ENCODE measurements around the gene CNTNAP2.
"Not testable (repeated sequence)": the region's sequence is repeated elsewhere in the genome, so short reads cannot be mapped to it uniquely, and the experiment has no call there.

Gene CNTNAP2

DNA sequence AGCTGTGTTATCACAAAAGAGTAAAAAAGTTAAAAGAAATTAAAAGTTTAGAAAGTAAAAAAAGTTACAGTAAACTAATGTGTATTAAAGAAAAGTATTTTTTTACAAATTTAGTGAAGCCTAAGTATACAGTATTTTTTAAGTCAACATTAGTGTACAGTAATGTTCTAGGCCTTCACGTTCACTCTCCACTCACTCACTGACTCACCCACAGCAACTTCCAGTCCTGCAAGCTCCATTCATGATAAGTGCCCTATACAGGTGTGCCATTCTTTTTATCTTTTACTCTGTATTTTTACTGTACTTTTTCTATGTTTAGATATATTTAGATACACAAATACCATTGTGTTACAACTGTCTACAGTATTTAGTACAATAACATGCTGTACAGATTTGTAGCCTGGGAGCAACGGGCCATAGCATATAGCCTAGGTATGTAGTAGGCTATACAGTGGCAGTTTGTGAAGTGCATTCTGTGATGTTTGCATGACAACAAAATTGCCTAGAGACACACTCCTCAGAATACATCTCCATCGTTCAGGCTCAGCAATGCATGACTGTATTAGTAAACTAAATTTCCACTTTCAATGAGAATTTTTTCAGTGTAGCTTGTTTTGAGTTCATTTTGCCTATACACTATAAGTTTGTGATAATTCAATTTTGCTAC lies 1934.0 kb downstream of the CNTNAP2 start:
- Histone ChIP-seq H2BK5ac (ENCODE audit: low read length) (no peak overlapping the region), H3K4me1 (ENCODE audit: control insufficient read depth, low read depth, low read length) (no peaks in the 10 kb centered on the region), H2BK120ac (ENCODE audit: low read depth, low read length) (no peak overlapping the region), H3K4ac (ENCODE audit: low read depth, low read length) (no peak overlapping the region), H4K8ac (ENCODE audit: low read depth, low read length) (no peak overlapping the region), H3K23ac (ENCODE audit: low read length) (no peak overlapping the region), H3K9ac (ENCODE audit: low read length) (no peak overlapping the region), H3K79me1 (ENCODE audit: low read length) (no peaks in the 10 kb centered on the region), H3K18ac (ENCODE audit: low read length) (no peak overlapping the region), H3K27me3 (ENCODE audit: insufficient read depth, low read length, poor library complexity) (no peaks in the 10 kb centered on the region), H3K36me3 (ENCODE audit: control insufficient read depth, insufficient read depth, low read length) (no peaks in the 10 kb centered on the region), H3K4me3 (ENCODE audit: low read length) (no peak overlapping the region), H2BK15ac (replicated peaks; ENCODE audit: low read depth) (no peak overlapping the region), H3K79me2 (ENCODE audit: control insufficient read depth, insufficient read depth, low read length) (no peaks in the 10 kb centered on the region), H3K56ac (ENCODE audit: low read length) (no peak overlapping the region), H3K27ac (ENCODE audit: low read depth, low read length) (no peak overlapping the region), H4K5ac (ENCODE audit: low read length) (no peak overlapping the region), H3K4me2 (ENCODE audit: low read length) (no peak overlapping the region), H2AK5ac (ENCODE audit: low read length) (no peak overlapping the region)
- DNase-seq = no peak
- no CpG with 5 or more reads among the region's 3 CpGs for WGBS (ENCODE audit: extremely low coverage, insufficient coverage, low lambda C conversion rate)

DNA sequence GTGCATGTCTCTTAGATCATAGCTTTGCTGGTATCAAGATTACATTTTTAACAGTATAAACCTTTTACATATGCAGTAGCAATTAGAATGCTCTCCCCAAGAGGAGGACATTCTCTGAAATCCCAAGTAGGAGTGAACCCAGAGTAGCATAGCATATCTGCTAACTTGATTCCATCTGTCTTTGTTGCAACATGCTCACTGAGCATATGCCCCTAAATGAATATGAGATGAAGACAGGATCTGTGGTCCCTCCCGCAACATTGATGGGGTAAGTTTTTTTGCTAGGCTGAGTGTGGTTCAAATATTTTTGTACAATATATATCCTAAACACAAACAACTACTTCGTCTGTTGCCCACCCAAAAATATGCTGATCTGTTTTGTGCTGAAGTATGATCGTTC lies 1939.8 kb downstream of the CNTNAP2 start:
- no peak overlapping the region for H3K56ac ChIP-seq (ENCODE audit: low read length)
- no peak overlapping the region for H2BK15ac ChIP-seq (replicated peaks; ENCODE audit: low read depth)
- no peak overlapping the region for H3K4me3 ChIP-seq (ENCODE audit: low read length)
- H2BK120ac ChIP-seq (ENCODE audit: low read depth, low read length) = no peak overlapping the region
- no peak overlapping the region for H3K4me2 ChIP-seq (ENCODE audit: low read length)
- H4K8ac ChIP-seq (ENCODE audit: low read depth, low read length) = no peak overlapping the region
- no peak overlapping the region for H3K27ac ChIP-seq (ENCODE audit: low read depth, low read length)
- no peak for DNase-seq
- H4K5ac ChIP-seq (ENCODE audit: low read length) = no peak overlapping the region
- no CpG with 5 or more reads among the region's 3 CpGs for WGBS (ENCODE audit: extremely low coverage, insufficient coverage, low lambda C conversion rate)
- H3K4me1 ChIP-seq (ENCODE audit: control insufficient read depth, low read depth, low read length) = no peaks in the 10 kb centered on the region
- no peak overlapping the region for H3K23ac ChIP-seq (ENCODE audit: low read length)
- H2AK5ac ChIP-seq (ENCODE audit: low read length) = no peak overlapping the region
- no peak overlapping the region for H3K9ac ChIP-seq (ENCODE audit: low read length)
- H3K79me2 ChIP-seq (ENCODE audit: control insufficient read depth, insufficient read depth, low read length) = no peaks in the 10 kb centered on the region
- H3K36me3 ChIP-seq (ENCODE audit: control insufficient read depth, insufficient read depth, low read length) = no peaks in the 10 kb centered on the region
- H3K79me1 ChIP-seq (ENCODE audit: low read length) = no peaks in the 10 kb centered on the region
- H3K18ac ChIP-seq (ENCODE audit: low read length) = no peak overlapping the region
- no peak overlapping the region for H3K4ac ChIP-seq (ENCODE audit: low read depth, low read length)
- no peak overlapping the region for H2BK5ac ChIP-seq (ENCODE audit: low read length)
- no peaks in the 10 kb centered on the region for H3K27me3 ChIP-seq (ENCODE audit: insufficient read depth, low read length, poor library complexity)

DNA sequence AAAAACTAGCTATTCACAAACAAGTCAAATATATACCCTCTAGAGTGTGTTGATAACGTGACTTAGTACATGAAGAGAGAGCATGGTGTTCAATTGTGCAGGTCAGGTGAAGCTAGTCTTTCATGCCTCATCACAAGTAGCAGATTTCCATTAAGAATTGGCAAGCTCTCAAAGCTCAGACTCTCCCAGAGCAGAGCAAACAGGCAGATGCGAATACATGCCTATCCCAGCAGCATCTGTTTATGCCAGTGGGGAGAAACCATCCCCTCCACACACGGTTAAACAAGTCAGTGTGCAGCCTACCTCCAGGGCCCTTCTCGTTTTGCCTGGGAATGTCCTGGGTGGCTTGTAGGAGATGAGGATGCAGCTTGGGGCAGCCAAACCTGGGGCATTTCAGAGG lies 1941.5 kb downstream of the CNTNAP2 start:
- Histone ChIP-seq H3K9ac (ENCODE audit: low read length) (no peak overlapping the region), H3K79me1 (ENCODE audit: low read length) (no peaks in the 10 kb centered on the region), H3K56ac (ENCODE audit: low read length) (no peak overlapping the region), H2BK5ac (ENCODE audit: low read length) (no peak overlapping the region), H3K27ac (ENCODE audit: low read depth, low read length) (no peak overlapping the region), H3K27me3 (ENCODE audit: insufficient read depth, low read length, poor library complexity) (no peaks in the 10 kb centered on the region), H2BK15ac (replicated peaks; ENCODE audit: low read depth) (no peak overlapping the region), H3K4ac (ENCODE audit: low read depth, low read length) (no peak overlapping the region), H3K4me3 (ENCODE audit: low read length) (no peak overlapping the region), H3K18ac (ENCODE audit: low read length) (no peak overlapping the region), H2BK120ac (ENCODE audit: low read depth, low read length) (no peak overlapping the region), H3K36me3 (ENCODE audit: control insufficient read depth, insufficient read depth, low read length) (no peaks in the 10 kb centered on the region), H4K8ac (ENCODE audit: low read depth, low read length) (no peak overlapping the region), H2AK5ac (ENCODE audit: low read length) (no peak overlapping the region), H3K23ac (ENCODE audit: low read length) (no peak overlapping the region), H3K4me1 (ENCODE audit: control insufficient read depth, low read depth, low read length) (no peaks in the 10 kb centered on the region), H3K4me2 (ENCODE audit: low read length) (no peak overlapping the region), H4K5ac (ENCODE audit: low read length) (no peak overlapping the region), H3K79me2 (ENCODE audit: control insufficient read depth, insufficient read depth, low read length) (no peaks in the 10 kb centered on the region)
- no peak for DNase-seq
- WGBS (ENCODE audit: extremely low coverage, insufficient coverage, low lambda C conversion rate) = no CpG with 5 or more reads among the region's 4 CpGs

DNA sequence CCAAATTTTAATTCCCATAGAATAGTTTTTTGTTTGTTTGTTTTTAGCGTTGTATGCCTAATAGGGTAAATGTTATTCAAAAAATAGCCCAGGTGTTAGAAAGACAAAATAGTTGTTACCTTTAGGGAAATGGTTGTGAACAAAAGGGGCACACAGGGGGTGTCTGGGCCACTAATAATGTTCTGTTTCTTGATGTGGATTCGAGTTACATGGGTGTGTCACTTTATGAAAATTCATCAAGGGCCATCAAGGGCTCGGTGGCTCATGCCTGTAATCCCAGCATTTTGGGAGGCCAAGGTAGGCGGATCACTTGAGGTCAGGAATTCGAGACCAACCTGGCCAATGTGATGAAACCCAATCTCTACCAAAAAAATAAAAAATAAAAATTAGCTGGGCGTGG lies 1942.2 kb downstream of the CNTNAP2 start:
- DNase-seq = no peak
- WGBS (ENCODE audit: extremely low coverage, insufficient coverage, low lambda C conversion rate) = no CpG with 5 or more reads among the region's 6 CpGs
- H3K56ac ChIP-seq (ENCODE audit: low read length) = no peak overlapping the region

DNA sequence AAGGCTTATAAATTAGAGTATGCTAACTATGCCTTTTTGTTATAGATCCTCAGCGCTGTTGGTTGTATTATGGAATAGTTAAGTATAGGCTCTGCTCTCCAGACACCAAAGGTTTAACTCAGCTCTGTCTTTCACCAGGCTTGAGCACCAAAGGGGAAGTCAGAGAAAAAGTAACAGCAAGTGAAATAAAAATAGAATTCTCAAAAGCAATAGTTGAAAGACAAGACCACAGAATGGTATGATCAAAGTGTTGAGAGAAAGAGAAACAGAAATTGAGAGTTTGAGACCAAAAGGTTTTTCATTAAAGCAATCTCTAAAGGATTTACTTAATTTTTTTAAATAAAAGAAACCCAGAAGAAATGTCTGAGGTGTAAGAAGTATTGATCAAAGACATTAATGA lies 1944.1 kb downstream of the CNTNAP2 start:
- no peaks in the 10 kb centered on the region for H3K36me3 ChIP-seq (ENCODE audit: control insufficient read depth, insufficient read depth, low read length)
- no peaks in the 10 kb centered on the region for H3K4me1 ChIP-seq (ENCODE audit: control insufficient read depth, low read depth, low read length)
- no CpG with 5 or more reads among the region's 1 CpG for WGBS (ENCODE audit: extremely low coverage, insufficient coverage, low lambda C conversion rate)
- no peak overlapping the region for H3K23ac ChIP-seq (ENCODE audit: low read length)
- no peak overlapping the region for H3K4me2 ChIP-seq (ENCODE audit: low read length)
- H3K4me3 ChIP-seq (ENCODE audit: low read length) = no peak overlapping the region
- no peak overlapping the region for H4K5ac ChIP-seq (ENCODE audit: low read length)
- no peak overlapping the region for H3K18ac ChIP-seq (ENCODE audit: low read length)
- no peak overlapping the region for H2BK120ac ChIP-seq (ENCODE audit: low read depth, low read length)
- no peak overlapping the region for H4K8ac ChIP-seq (ENCODE audit: low read depth, low read length)
- no peak overlapping the region for H3K56ac ChIP-seq (ENCODE audit: low read length)
- H3K27me3 ChIP-seq (ENCODE audit: insufficient read depth, low read length, poor library complexity) = no peaks in the 10 kb centered on the region
- H3K79me2 ChIP-seq (ENCODE audit: control insufficient read depth, insufficient read depth, low read length) = no peaks in the 10 kb centered on the region
- H3K4ac ChIP-seq (ENCODE audit: low read depth, low read length) = no peak overlapping the region
- H3K27ac ChIP-seq (ENCODE audit: low read depth, low read length) = no peak overlapping the region
- H2AK5ac ChIP-seq (ENCODE audit: low read length) = no peak overlapping the region
- H3K9ac ChIP-seq (ENCODE audit: low read length) = no peak overlapping the region
- H2BK5ac ChIP-seq (ENCODE audit: low read length) = no peak overlapping the region
- no peak overlapping the region for H2BK15ac ChIP-seq (replicated peaks; ENCODE audit: low read depth)
- no peaks in the 10 kb centered on the region for H3K79me1 ChIP-seq (ENCODE audit: low read length)
- no peak for DNase-seq

More for the DNA sequence above, 1942.2 kb downstream of the CNTNAP2 start:
- H3K27ac ChIP-seq (ENCODE audit: low read depth, low read length) = no peak overlapping the region
- no peak overlapping the region for H3K4me2 ChIP-seq (ENCODE audit: low read length)
- H3K23ac ChIP-seq (ENCODE audit: low read length) = no peak overlapping the region
- H2BK120ac ChIP-seq (ENCODE audit: low read depth, low read length) = no peak overlapping the region
- H3K4ac ChIP-seq (ENCODE audit: low read depth, low read length) = no peak overlapping the region
- no peak overlapping the region for H3K18ac ChIP-seq (ENCODE audit: low read length)
- H3K79me1 ChIP-seq (ENCODE audit: low read length) = no peaks in the 10 kb centered on the region
- no peak overlapping the region for H2BK15ac ChIP-seq (replicated peaks; ENCODE audit: low read depth)
- no peak overlapping the region for H3K4me3 ChIP-seq (ENCODE audit: low read length)
- no peak overlapping the region for H4K8ac ChIP-seq (ENCODE audit: low read depth, low read length)
- no peaks in the 10 kb centered on the region for H3K4me1 ChIP-seq (ENCODE audit: control insufficient read depth, low read depth, low read length)
- H4K5ac ChIP-seq (ENCODE audit: low read length) = no peak overlapping the region
- H3K27me3 ChIP-seq (ENCODE audit: insufficient read depth, low read length, poor library complexity) = no peaks in the 10 kb centered on the region
- no peak overlapping the region for H2AK5ac ChIP-seq (ENCODE audit: low read length)
- H3K36me3 ChIP-seq (ENCODE audit: control insufficient read depth, insufficient read depth, low read length) = no peaks in the 10 kb centered on the region
- no peak overlapping the region for H3K9ac ChIP-seq (ENCODE audit: low read length)
- no peak overlapping the region for H2BK5ac ChIP-seq (ENCODE audit: low read length)
- no peaks in the 10 kb centered on the region for H3K79me2 ChIP-seq (ENCODE audit: control insufficient read depth, insufficient read depth, low read length)

DNA sequence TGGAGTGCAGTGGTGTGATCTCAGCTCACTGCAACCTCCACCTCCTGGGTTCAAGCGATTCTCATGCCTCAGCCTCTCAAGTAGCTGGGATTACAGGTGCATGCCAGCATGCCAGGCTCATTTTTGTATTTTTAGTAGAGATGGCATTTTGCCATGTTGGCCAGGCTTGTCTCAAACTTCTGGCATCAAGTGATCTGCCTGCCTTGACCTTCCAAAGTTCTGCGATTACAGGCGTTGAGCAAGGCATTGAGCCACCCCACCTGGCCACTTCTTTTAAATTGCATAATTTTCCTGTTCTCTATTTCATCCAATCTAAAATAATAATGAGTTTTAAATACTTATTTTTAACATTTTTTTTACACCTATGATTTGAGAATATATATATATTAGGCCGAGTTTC lies 1961.5 kb downstream of the CNTNAP2 start:
- H3K27ac ChIP-seq (ENCODE audit: low read depth, low read length); H3K4ac ChIP-seq (ENCODE audit: low read depth, low read length); H3K4me2 ChIP-seq (ENCODE audit: low read length); H3K4me3 ChIP-seq (ENCODE audit: low read length); H3K79me1 ChIP-seq (ENCODE audit: low read length); H3K9ac ChIP-seq (ENCODE audit: low read length); H3K18ac ChIP-seq (ENCODE audit: low read length); H2BK15ac ChIP-seq (replicated peaks; ENCODE audit: low read depth); H3K27me3 ChIP-seq (ENCODE audit: insufficient read depth, low read length, poor library complexity); H2BK5ac ChIP-seq (ENCODE audit: low read length); H2AK5ac ChIP-seq (ENCODE audit: low read length); DNase-seq; H4K5ac ChIP-seq (ENCODE audit: low read length); H3K4me1 ChIP-seq (ENCODE audit: control insufficient read depth, low read depth, low read length); H4K8ac ChIP-seq (ENCODE audit: low read depth, low read length); H3K56ac ChIP-seq (ENCODE audit: low read length); H3K79me2 ChIP-seq (ENCODE audit: control insufficient read depth, insufficient read depth, low read length); H2BK120ac ChIP-seq (ENCODE audit: low read depth, low read length); H3K36me3 ChIP-seq (ENCODE audit: control insufficient read depth, insufficient read depth, low read length); H3K23ac ChIP-seq (ENCODE audit: low read length): not testable (repeated sequence)
- WGBS (ENCODE audit: extremely low coverage, insufficient coverage, low lambda C conversion rate) = no CpG with 5 or more reads among the region's 4 CpGs
